H9 (cell line): ENCODE measurements around the gene TBC1D17. TPM values are rescaled to one million over a fixed set of nuclear protein-coding genes. Genes with fewer than 3 reads are reported as not detected.

Experiments
- DNase-seq: peaks from one replicate; pipeline ENCODE4 v3.0.0-alpha.2; 2017
- H2AFZ ChIP-seq: one replicate; pipeline ENCODE4 v1.6.1; 2013; ENCODE audit warnings: mild to moderate bottlenecking, low read length, control low read depth, moderate library complexity
- H2AK5ac ChIP-seq: 2 replicates; pipeline ENCODE4 v1.6.1; 2013; ENCODE audit warnings: low read length, control low read depth, mixed read lengths; ENCODE audit not compliant: insufficient read length
- H2BK120ac ChIP-seq: one replicate; pipeline ENCODE4 v1.6.1; 2013; ENCODE audit warnings: low read depth, mild to moderate bottlenecking, low read length, control low read depth, inconsistent platforms; ENCODE audit not compliant: poor library complexity, severe bottlenecking
- H2BK12ac ChIP-seq: 2 replicates; pipeline ENCODE4 v1.6.1; 2013; ENCODE audit warnings: low read length, control low read depth, mixed read lengths, low read depth; ENCODE audit not compliant: insufficient read length
- H2BK15ac ChIP-seq: 2 replicates; pipeline ENCODE4 v1.6.1; 2013; ENCODE audit warnings: low read depth, low read length, control low read depth
- H2BK20ac ChIP-seq: one replicate; pipeline ENCODE4 v1.6.1; 2013; ENCODE audit warnings: low read depth, mild to moderate bottlenecking, low read length, control low read depth, inconsistent platforms; ENCODE audit not compliant: poor library complexity, severe bottlenecking
- H2BK5ac ChIP-seq: 2 replicates; pipeline ENCODE4 v1.6.1; 2013; ENCODE audit warnings: low read length, control low read depth, mixed read lengths; ENCODE audit not compliant: insufficient read length
- H3K14ac ChIP-seq: 2 replicates; pipeline ENCODE4 v1.6.1; 2013; ENCODE audit warnings: low read length, control low read depth; ENCODE audit not compliant: insufficient read depth
- H3K18ac ChIP-seq: 2 replicates; pipeline ENCODE4 v1.6.1; 2013; ENCODE audit warnings: low read depth, mild to moderate bottlenecking, mixed read lengths, low read length, control low read depth; ENCODE audit not compliant: insufficient read length
- H3K23ac ChIP-seq: 2 replicates; pipeline ENCODE4 v1.6.1; 2013; ENCODE audit warnings: low read length, control low read depth, mixed read lengths, low read depth; ENCODE audit not compliant: insufficient read length
- H3K23me2 ChIP-seq: 2 replicates; pipeline ENCODE4 v1.6.1; 2013; ENCODE audit warnings: low read depth, mild to moderate bottlenecking, mixed read lengths, low read length, control low read depth; ENCODE audit not compliant: insufficient read length, poor library complexity, severe bottlenecking
- H3K27ac ChIP-seq: 2 replicates; pipeline ENCODE4 v1.5.1; 2013; ENCODE audit warnings: low read length, control low read depth, mixed read lengths, low read depth; ENCODE audit not compliant: insufficient read length
- H3K27me3 ChIP-seq: 2 replicates; pipeline ENCODE4 v1.6.1; 2013; ENCODE audit warnings: low read length, control low read depth, inconsistent platforms; ENCODE audit not compliant: insufficient read depth
- H3K4ac ChIP-seq: 2 replicates; pipeline ENCODE4 v1.6.1; 2013; ENCODE audit warnings: low read depth, mild to moderate bottlenecking, control low read depth, inconsistent platforms, low read length, moderate library complexity
- H3K4me1 ChIP-seq: 2 replicates; pipeline ENCODE4 v1.6.1; 2013; ENCODE audit warnings: low read length, control low read depth, inconsistent platforms; ENCODE audit not compliant: insufficient read depth
- H3K4me2 ChIP-seq: 2 replicates; pipeline ENCODE4 v1.6.1; 2013; ENCODE audit warnings: low read length, control low read depth, mixed read lengths; ENCODE audit not compliant: insufficient read length, insufficient read depth
- H3K56ac ChIP-seq: 2 replicates; pipeline ENCODE4 v1.6.1; 2013; ENCODE audit warnings: low read depth, mild to moderate bottlenecking, mixed read lengths, low read length, control low read depth; ENCODE audit not compliant: insufficient read length
- H3K79me1 ChIP-seq: 2 replicates; pipeline ENCODE4 v1.6.1; 2013; ENCODE audit warnings: low read depth, mild to moderate bottlenecking, moderate library complexity, low read length, control low read depth, inconsistent platforms; ENCODE audit not compliant: insufficient read depth, poor library complexity, severe bottlenecking
- H3K79me2 ChIP-seq: 2 replicates; pipeline ENCODE4 v1.6.1; 2013; ENCODE audit warnings: low read length, control low read depth, inconsistent platforms; ENCODE audit not compliant: insufficient read depth
- H3K9ac ChIP-seq: 2 replicates; pipeline ENCODE4 v1.6.1; 2013; ENCODE audit warnings: low read length, control low read depth, mixed read lengths; ENCODE audit not compliant: insufficient read length; ENCODE audit errors: extremely low read depth
- H3K9me3 ChIP-seq: one replicate; pipeline ENCODE4 v1.6.1; 2013; ENCODE audit warnings: low read depth, low read length, inconsistent platforms; ENCODE audit not compliant: control insufficient read depth
- H3T11ph ChIP-seq: one replicate; pipeline ENCODE4 v1.6.1; 2013; ENCODE audit warnings: mild to moderate bottlenecking, low read length, control low read depth, inconsistent platforms
- H4K20me1 ChIP-seq: one replicate; pipeline ENCODE4 v1.6.1; 2013; ENCODE audit not compliant: control insufficient read depth, insufficient read length, insufficient read depth
- H4K5ac ChIP-seq: 2 replicates; pipeline ENCODE4 v1.6.1; 2013; ENCODE audit warnings: low read depth, mild to moderate bottlenecking, mixed read lengths, low read length, control low read depth; ENCODE audit not compliant: insufficient read length
- H4K8ac ChIP-seq: replicated peaks from 2 replicates; pipeline ENCODE4 v1.6.1; 2013; ENCODE audit warnings: low read length, control low read depth, mixed read lengths, low read depth; ENCODE audit not compliant: insufficient read length
- H4K91ac ChIP-seq: 2 replicates; pipeline ENCODE4 v1.6.1; 2013; ENCODE audit warnings: low read depth, mild to moderate bottlenecking, moderate library complexity, mixed read lengths, low read length, control low read depth; ENCODE audit not compliant: insufficient read length
- H3K27ac Mint-ChIP-seq, 3 experiments: 2 replicates in 2 of 3; 3 replicates in 1 of 3; pipeline ENCODE4 v1.8.0; 2020 to 2021; ENCODE audit warnings: mixed read lengths in 3 of 3, mild to moderate bottlenecking in 1 of 3, moderate library complexity in 1 of 3
- H3K27me3 Mint-ChIP-seq: 2 replicates; pipeline ENCODE4 v1.8.0; 2021; ENCODE audit warnings: low read depth, mild to moderate bottlenecking, moderate library complexity, mixed read lengths
- H3K36me3 Mint-ChIP-seq, 3 experiments: 2 replicates in 2 of 3; 3 replicates in 1 of 3; pipeline ENCODE4 v1.8.0; 2020 to 2021; ENCODE audit warnings: low read depth in 3 of 3, mixed read lengths in 3 of 3; ENCODE audit not compliant: insufficient read depth in 1 of 3
- H3K4me1 Mint-ChIP-seq, 2 experiments: 2 replicates each; pipeline ENCODE4 v1.8.0; 2020; ENCODE audit warnings: mixed read lengths in 2 of 2
- H3K4me3 Mint-ChIP-seq, 2 experiments: 2 replicates in 1 of 2; 3 replicates in 1 of 2; pipeline ENCODE4 v1.8.0; 2020 to 2021; ENCODE audit warnings: mild to moderate bottlenecking in 2 of 2, mixed read lengths in 2 of 2, moderate library complexity in 1 of 2
- H3K9me3 Mint-ChIP-seq, 2 experiments: 2 replicates in 1 of 2; 3 replicates in 1 of 2; pipeline ENCODE4 v1.8.0; 2020; ENCODE audit warnings: mild to moderate bottlenecking in 2 of 2, mixed read lengths in 2 of 2, moderate library complexity in 1 of 2
- CTCF ChIP-seq: fragments of 200-600 bp; sonication (generic); conservative IDR thresholded peaks from 3 replicates; pipeline ENCODE4 v1.8.0; 2021; ENCODE audit warnings: antibody characterized with exemption, mild to moderate bottlenecking
- WGBS: extraction: QIAGEN DNeasy Blood & Tissue Kit; methylation state at CpG from one replicate; pipeline ENCODE4 v1.1.7; 2013; ENCODE audit warnings: missing lambda C conversion rate, low lambda C conversion rate, mixed read lengths; ENCODE audit not compliant: insufficient read length; ENCODE audit errors: extremely low coverage; 5-methylcytosine and 5-hydroxymethylcytosine counted together
- total RNA-seq: library from RNA; stranded (reverse); gene quantifications from 2 replicates; pipeline ENCODE4 v1.2.1, GENCODE V29; 2021

TBC1D17 gene
- total RNA-seq, 1 experiment from 2014 or later = 33.6 TPM

DNA sequence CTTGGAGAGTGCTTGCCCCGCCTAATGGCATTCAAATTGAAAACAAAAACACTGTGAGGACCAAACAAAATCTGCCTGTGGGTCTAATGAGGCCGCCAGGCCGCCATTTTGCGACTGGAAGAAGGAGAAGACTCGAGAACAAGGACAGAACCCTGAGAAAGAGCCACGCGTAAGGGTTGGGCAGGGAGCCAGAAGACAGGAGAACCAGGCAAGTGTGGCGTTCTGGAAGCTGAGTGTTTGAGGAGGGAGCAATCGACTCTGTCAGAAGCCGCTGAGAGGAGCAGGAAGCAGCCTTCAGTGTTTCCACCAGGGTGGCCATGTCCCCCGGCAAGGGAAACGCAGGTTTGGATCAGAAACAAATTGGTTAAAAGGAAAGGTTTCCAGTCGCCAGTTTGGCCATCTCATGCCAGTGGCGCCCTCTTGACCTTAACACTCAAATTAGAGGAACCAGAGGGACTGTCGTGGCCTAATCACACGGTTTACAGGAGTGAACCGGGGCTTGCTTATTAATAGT is 36.7 kb upstream of the TBC1D17 start:
- H2BK15ac ChIP-seq = no peak overlapping the region
- H3K9ac ChIP-seq = no peak overlapping the region
- no peak overlapping the region for H2BK5ac ChIP-seq
- no peak overlapping the region for H2BK120ac ChIP-seq
- H3K4me1 ChIP-seq = no peaks in the 10 kb centered on the region
- no peak overlapping the region for H4K91ac ChIP-seq
- TF ChIP-seq CTCF = no peak
- no peak for DNase-seq
- no peak overlapping the region for H4K5ac ChIP-seq
- Mint-ChIP-seq H3K27ac (peak overlapping the region; percentile 17 to 49 (median 42); a peak in 4 of 7 replicates), H3K4me3 (no peak overlapping the region), H3K4me1 (peaks cover 0 to 5% of the 10 kb centered on the region in 2 experiments; a peak in 2 of 4 replicates), H3K36me3 (peaks cover 6 to 43% (median 40%) of the 10 kb centered on the region in 3 experiments), H3K9me3 (no peaks in the 10 kb centered on the region), H3K27me3 (peaks cover 1% of the 10 kb centered on the region; the same call in 1 of the 2 replicates)
- no peak overlapping the region for H3K23ac ChIP-seq
- no peak overlapping the region for H2AK5ac ChIP-seq
- H3K27ac ChIP-seq = no peak overlapping the region
- no peak overlapping the region for H3K14ac ChIP-seq
- no peaks in the 10 kb centered on the region for H4K20me1 ChIP-seq
- H3K4ac ChIP-seq = no peak overlapping the region
- H3K79me1 ChIP-seq = no peaks in the 10 kb centered on the region
- no peaks in the 10 kb centered on the region for H3K23me2 ChIP-seq
- no peak overlapping the region for H4K8ac ChIP-seq
- no CpG with 5 or more reads among the region's 17 CpGs for WGBS
- H3K18ac ChIP-seq = no peak overlapping the region
- H2BK12ac ChIP-seq = no peak overlapping the region
- no peak overlapping the region for H3T11ph ChIP-seq
- H3K9me3 ChIP-seq = no peaks in the 10 kb centered on the region
- H2BK20ac ChIP-seq = no peak overlapping the region
- H2AFZ ChIP-seq = no peak overlapping the region
- H3K79me2 ChIP-seq = no peaks in the 10 kb centered on the region
- H3K27me3 ChIP-seq = no peaks in the 10 kb centered on the region
- no peak overlapping the region for H3K56ac ChIP-seq
- no peak overlapping the region for H3K4me2 ChIP-seq
